Testis (tissue), 2 donors: ENCODE measurements around the gene LCN15.

Source experiments
- CTCF ChIP-seq, 3 experiments: fragments of 450-650 bp in 2 of 3; fragments of 200-600 bp in 1 of 3; sonication (generic) in 1 of 3; IDR thresholded peaks; one replicate each; pipeline ENCODE4 v1.5.1; 2016 to 2019; ENCODE audit warnings: antibody characterized with exemption in 3 of 3, mild to moderate bottlenecking in 2 of 3, moderate library complexity in 1 of 3
- POLR2A ChIP-seq: fragments of 450-650 bp; IDR thresholded peaks from one replicate; pipeline ENCODE4 v1.6.1; 2017; ENCODE audit warnings: antibody characterized with exemption, mild to moderate bottlenecking, moderate library complexity

GRCh38 chr9:136796238-136796774, 32.0 kb upstream of the LCN15 start, which contains the start of gene CCDC183:
- TF ChIP-seq POLR2A (no peak), CTCF (IDR thresholded peaks at IDR 0.05) (no peak)
